Measurements from ENCODE around the gene C10orf90.

DNA sequence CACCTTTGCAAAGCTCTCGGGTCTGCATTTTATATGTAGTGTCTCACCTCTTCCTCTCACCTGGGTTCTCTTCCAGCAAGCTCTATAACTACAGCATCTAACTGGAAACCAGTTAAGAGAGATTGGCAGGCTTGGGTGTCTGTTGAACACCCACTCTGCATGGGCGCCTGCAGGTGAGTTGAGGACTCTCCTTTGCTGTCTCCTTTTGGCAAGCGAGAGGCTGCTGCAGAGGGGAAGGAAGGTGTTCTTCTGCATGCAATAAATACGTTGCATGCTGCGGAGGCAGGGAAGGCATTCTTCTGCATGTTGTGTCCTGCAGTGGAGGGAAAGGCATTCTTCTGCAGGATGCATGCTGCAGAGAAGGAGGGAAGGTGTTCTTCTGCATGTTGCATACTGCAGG is 200.8 kb downstream of the C10orf90 start:
- TF ChIP-seq POLR2AphosphoS5 (IDR thresholded peaks at IDR 0.05; ENCODE audit: low read depth) (no peak), SPI1 (IDR thresholded peaks at IDR 0.05; ENCODE audit: borderline replicate concordance, low read depth) (no peak)
- TF ChIP-seq, protein P1, sequence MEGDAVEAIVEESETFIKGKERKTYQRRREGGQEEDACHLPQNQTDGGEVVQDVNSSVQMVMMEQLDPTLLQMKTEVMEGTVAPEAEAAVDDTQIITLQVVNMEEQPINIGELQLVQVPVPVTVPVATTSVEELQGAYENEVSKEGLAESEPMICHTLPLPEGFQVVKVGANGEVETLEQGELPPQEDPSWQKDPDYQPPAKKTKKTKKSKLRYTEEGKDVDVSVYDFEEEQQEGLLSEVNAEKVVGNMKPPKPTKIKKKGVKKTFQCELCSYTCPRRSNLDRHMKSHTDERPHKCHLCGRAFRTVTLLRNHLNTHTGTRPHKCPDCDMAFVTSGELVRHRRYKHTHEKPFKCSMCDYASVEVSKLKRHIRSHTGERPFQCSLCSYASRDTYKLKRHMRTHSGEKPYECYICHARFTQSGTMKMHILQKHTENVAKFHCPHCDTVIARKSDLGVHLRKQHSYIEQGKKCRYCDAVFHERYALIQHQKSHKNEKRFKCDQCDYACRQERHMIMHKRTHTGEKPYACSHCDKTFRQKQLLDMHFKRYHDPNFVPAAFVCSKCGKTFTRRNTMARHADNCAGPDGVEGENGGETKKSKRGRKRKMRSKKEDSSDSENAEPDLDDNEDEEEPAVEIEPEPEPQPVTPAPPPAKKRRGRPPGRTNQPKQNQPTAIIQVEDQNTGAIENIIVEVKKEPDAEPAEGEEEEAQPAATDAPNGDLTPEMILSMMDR (IDR thresholded peaks at IDR 0.05; ENCODE audit: insufficient read depth, low read length), result no peak
- TF ChIP-seq, protein P2, sequence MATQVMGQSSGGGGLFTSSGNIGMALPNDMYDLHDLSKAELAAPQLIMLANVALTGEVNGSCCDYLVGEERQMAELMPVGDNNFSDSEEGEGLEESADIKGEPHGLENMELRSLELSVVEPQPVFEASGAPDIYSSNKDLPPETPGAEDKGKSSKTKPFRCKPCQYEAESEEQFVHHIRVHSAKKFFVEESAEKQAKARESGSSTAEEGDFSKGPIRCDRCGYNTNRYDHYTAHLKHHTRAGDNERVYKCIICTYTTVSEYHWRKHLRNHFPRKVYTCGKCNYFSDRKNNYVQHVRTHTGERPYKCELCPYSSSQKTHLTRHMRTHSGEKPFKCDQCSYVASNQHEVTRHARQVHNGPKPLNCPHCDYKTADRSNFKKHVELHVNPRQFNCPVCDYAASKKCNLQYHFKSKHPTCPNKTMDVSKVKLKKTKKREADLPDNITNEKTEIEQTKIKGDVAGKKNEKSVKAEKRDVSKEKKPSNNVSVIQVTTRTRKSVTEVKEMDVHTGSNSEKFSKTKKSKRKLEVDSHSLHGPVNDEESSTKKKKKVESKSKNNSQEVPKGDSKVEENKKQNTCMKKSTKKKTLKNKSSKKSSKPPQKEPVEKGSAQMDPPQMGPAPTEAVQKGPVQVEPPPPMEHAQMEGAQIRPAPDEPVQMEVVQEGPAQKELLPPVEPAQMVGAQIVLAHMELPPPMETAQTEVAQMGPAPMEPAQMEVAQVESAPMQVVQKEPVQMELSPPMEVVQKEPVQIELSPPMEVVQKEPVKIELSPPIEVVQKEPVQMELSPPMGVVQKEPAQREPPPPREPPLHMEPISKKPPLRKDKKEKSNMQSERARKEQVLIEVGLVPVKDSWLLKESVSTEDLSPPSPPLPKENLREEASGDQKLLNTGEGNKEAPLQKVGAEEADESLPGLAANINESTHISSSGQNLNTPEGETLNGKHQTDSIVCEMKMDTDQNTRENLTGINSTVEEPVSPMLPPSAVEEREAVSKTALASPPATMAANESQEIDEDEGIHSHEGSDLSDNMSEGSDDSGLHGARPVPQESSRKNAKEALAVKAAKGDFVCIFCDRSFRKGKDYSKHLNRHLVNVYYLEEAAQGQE (IDR thresholded peaks at IDR 0.05; ENCODE audit: insufficient replicate concordance, low read depth), result no peak

Measured in HL-60 (cell line).